Mucosa of descending colon (tissue), 3 donors: ENCODE results near the gene ABCG4. TPM values are rescaled to one million over a fixed set of nuclear protein-coding genes. Genes with fewer than 3 reads are reported as not detected.

ENCODE experiments used
- ATAC-seq: fragments of 200-7000 bp; cut with Tn5 transposase; one replicate; pipeline ENCODE4 v1.9.1; 2020; ENCODE audit warnings: mild to moderate bottlenecking, moderate library complexity
- DNase-seq, 3 donors: peaks; one replicate each; pipeline ENCODE4 v3.0.0-alpha.2; 2020
- H3K36me3 ChIP-seq: fragments of 200-600 bp; one replicate; pipeline ENCODE4 v1.8.0; 2021; ENCODE audit warnings: low read depth, mild to moderate bottlenecking
- H3K4me1 ChIP-seq: fragments of 200-600 bp; one replicate; pipeline ENCODE4 v1.8.0; 2021; ENCODE audit warnings: low read depth, mild to moderate bottlenecking
- H3K4me3 ChIP-seq: fragments of 200-600 bp; one replicate; pipeline ENCODE4 v1.8.0; 2021; ENCODE audit warnings: mild to moderate bottlenecking
- H3K9me3 ChIP-seq: fragments of 200-600 bp; one replicate; pipeline ENCODE4 v1.8.0; 2021; ENCODE audit warnings: mild to moderate bottlenecking
- intact Hi-C, 2 donors: fragments of 100-400 bp; cut with DNase I in 1 of 2; cut with micrococcal nuclease in 1 of 2; formaldehyde crosslinking; loops; one replicate each; pipeline versions ENCODE4 v1.11.0 to v1.11.1; 2022; cut with DNase I, micrococcal nuclease
- total RNA-seq, 3 donors: library from RNA; stranded (reverse); fragmentation: NEBNext Ultra II Directional in 2 of 3; extraction: Animal tissue kit (Norgen Biotek cat#: 25700) in 2 of 3; gene quantifications; one replicate each; pipeline versions ENCODE4 v1.2.1 to v1.2.4, GENCODE V29; 2021 to 2023
- TF ChIP-seq, protein P1 (sequence below): fragments of 200-600 bp; IDR thresholded peaks from one replicate; pipeline ENCODE4 v1.8.0; 2022; ENCODE audit warnings: antibody characterized with exemption, mild to moderate bottlenecking
- donor health status: DM: no; HTN: no; CAD: no; lungs with moderate emphysema.
- donor health status: DM: no; HTN: no; CAD: no.
- donor health status: DM: no; HTN: yes; CAD: no.

ABCG4 gene
- total RNA-seq, 3 donors from 2014 or later = 0.07 to 0.85 TPM; not detected in 1

DNA sequence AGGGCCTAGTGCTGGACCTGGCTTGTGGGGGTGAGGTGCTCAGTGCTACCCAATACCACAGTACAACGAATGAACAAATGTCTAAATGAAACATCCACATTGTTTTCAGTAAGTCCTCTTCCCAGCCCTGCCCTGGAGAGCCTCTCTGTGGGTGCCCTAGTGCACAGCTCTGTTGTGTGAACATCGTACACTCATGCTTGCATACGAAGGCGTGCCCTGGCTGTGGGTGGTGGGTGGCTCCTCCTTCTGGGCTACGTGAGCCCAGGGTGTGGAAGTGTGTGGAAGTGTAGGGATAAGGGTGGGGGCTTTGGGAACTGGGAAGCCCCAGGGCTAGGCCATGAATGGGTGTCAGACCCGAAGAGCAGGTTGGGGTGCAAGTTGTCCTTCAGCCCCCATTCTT lies 19.1 kb downstream of the ABCG4 start:
- Histone ChIP-seq H3K36me3 (no peaks in the 10 kb centered on the region), H3K4me3 (no peak overlapping the region), H3K4me1 (no peaks in the 10 kb centered on the region), H3K9me3 (no peaks in the 10 kb centered on the region)
- intact Hi-C loops = no loop called here
- ATAC-seq (peak; percentile 57), DNase-seq (peak in 2 of 3 donors; percentile 44 to 61)
- TF ChIP-seq, protein P1, sequence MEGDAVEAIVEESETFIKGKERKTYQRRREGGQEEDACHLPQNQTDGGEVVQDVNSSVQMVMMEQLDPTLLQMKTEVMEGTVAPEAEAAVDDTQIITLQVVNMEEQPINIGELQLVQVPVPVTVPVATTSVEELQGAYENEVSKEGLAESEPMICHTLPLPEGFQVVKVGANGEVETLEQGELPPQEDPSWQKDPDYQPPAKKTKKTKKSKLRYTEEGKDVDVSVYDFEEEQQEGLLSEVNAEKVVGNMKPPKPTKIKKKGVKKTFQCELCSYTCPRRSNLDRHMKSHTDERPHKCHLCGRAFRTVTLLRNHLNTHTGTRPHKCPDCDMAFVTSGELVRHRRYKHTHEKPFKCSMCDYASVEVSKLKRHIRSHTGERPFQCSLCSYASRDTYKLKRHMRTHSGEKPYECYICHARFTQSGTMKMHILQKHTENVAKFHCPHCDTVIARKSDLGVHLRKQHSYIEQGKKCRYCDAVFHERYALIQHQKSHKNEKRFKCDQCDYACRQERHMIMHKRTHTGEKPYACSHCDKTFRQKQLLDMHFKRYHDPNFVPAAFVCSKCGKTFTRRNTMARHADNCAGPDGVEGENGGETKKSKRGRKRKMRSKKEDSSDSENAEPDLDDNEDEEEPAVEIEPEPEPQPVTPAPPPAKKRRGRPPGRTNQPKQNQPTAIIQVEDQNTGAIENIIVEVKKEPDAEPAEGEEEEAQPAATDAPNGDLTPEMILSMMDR = no peak

DNA sequence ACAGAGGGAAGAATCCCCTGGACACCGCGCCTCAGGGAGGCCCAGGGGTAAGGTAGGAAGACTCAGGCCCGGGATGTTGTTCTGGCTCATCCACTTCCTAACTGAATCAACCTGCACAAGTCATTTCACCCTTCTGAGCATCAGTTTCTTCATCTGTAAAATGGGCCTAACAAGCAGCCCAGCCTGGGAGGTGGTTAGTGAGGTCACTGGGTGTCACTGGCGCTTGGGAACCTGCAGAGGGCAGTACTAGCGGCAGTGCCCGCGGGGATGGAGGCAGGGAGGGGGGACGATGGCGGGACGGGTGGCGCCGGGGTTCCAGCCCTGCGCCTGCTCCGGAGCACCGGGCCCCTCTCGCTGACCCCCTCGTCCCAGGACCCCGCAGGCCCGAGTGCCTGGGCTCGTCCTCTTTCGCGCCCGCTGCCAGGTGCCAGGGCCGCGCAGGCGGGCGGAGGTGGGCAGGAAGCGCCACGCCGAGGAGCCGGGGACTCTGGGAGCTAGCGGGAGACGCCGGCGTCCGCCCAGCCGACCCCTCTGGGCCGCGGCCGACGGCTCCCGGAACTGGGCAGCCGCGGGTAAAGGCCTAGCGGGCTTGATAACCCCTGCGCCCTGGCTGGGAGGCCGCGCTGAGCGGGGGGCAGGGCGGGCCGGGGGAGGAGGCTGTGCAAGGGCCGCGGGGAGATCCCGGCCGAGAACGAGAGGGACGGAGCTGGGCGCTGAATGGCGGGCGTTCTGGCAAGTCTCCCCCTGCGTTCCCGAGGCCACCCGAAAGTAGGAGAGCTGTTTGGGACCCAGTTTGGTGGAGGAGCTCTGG lies 19.8 kb downstream of the ABCG4 start, which contains the start of gene NLRX1:
Gene NLRX1 (plus strand): TSS at position 255 of the 811 bp plus-strand sequence. CDS start 2,679 bp downstream, outside the sequence.
- Histone ChIP-seq H3K4me3 (peak within 1 kb of the TSS; percentile 74), H3K9me3 (no peaks in the 10 kb centered on the region), H3K4me1 (no peaks in the 10 kb centered on the region), H3K36me3 (no peaks in the 10 kb centered on the region)
- DNase-seq = peak; percentile 88 to 89 (median 89)
- peak; percentile 98 for ATAC-seq
- TF ChIP-seq, protein P1 = peak; percentile 94
- intact Hi-C loops = no loop called here

DNA sequence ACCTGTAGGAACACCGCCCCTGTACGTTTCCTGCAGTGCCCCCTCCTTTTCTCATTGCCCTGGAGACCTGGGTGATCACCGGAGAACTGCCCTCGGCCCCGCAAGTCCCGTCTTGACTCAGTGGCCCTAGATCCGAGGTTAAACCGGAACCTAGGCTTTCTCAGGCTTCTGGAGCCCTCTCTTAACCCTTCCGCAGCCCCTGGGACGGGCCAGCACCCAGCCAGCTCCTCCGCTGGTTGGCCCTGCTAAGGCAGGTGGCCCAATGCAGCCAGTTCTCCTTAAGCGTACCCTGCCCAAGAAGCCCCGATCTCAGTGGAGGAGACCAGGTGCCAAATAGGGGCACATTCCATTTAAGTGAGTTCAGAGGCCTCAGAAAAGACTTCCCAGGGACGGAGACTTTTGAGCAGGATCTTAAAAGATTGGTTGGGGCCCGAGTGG lies 20.4 kb downstream of the ABCG4 start:
- DNase-seq (peak in 1 of 3 donors; percentile 55), ATAC-seq (peak; percentile 48)
- Histone ChIP-seq H3K36me3 (no peaks in the 10 kb centered on the region), H3K9me3 (no peaks in the 10 kb centered on the region), H3K4me3 (peak overlapping the region; percentile 74), H3K4me1 (no peaks in the 10 kb centered on the region)
- intact Hi-C loops = no loop called here
- TF ChIP-seq, protein P1 = no peak

DNA sequence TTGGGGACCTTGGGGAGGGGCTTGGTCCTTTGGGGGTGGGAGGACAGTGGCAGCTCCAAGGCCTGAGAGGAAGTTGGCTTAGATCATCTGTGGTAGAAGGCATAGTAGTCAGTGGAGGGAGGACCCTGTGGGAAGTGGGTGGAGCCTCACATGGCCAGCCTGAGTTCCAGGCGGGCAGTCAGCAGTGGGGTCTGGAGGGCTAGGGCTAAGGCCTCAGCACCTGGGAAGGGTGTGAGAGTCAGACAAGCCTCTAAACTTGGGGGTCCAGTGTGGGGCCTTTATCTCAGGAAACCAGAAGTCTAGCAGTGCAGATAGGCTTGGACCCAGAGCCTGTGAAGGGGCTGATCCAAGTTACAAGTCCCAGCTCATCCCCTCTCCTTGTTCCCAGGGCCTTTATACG lies 23.7 kb downstream of the ABCG4 start:
- no peak for ATAC-seq
- H3K4me3 ChIP-seq = no peak overlapping the region
- H3K4me1 ChIP-seq = no peaks in the 10 kb centered on the region
- no peak for DNase-seq
- intact Hi-C loops = no loop called here
- H3K9me3 ChIP-seq = no peaks in the 10 kb centered on the region
- TF ChIP-seq, protein P1 = no peak
- no peaks in the 10 kb centered on the region for H3K36me3 ChIP-seq

DNA sequence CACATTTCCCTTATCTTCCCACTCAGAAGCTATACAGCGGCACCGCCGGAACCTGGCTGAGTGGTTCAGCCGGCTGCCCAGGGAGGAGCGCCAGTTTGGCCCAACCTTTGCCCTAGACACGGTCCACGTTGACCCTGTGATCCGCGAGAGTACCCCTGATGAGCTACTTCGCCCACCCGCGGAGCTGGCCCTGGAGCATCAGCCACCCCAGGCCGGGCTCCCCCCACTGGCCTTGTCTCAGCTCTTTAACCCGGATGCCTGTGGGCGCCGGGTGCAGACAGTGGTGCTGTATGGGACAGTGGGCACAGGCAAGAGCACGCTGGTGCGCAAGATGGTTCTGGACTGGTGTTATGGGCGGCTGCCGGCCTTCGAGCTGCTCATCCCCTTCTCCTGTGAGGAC lies 24.6 kb downstream of the ABCG4 start:
- H3K4me1 ChIP-seq = no peaks in the 10 kb centered on the region
- H3K4me3 ChIP-seq = no peak overlapping the region
- intact Hi-C loops = no loop called here
- TF ChIP-seq, protein P1 = no peak
- no peak for DNase-seq
- no peak for ATAC-seq
- no peaks in the 10 kb centered on the region for H3K9me3 ChIP-seq
- no peaks in the 10 kb centered on the region for H3K36me3 ChIP-seq
